CD4-positive, alpha-beta T cell (primary cell): ENCODE measurements around the gene FIBCD1. TPM values are rescaled to one million over a fixed set of nuclear protein-coding genes. Genes with fewer than 3 reads are reported as not detected.

Experiments used
- ATAC-seq: fragments of 200-7000 bp; cut with Tn5 transposase; one replicate; pipeline ENCODE4 v1.10.0; 2022; ENCODE audit warnings: mild to moderate bottlenecking; ENCODE audit not compliant: poor library complexity
- CTCF ChIA-PET: fragments of 350-600 bp; sonication (Branson Sonifier 250); formaldehyde crosslinking; loops from one replicate; lab custom pipeline; 2021; ENCODE audit warnings: antibody characterized with exemption, inconsistent platforms; lab: Charles Lee
- POLR2A ChIA-PET: fragments of 350-600 bp; sonication (Branson Sonifier 250); formaldehyde crosslinking; loops from one replicate; lab custom pipeline; 2021; ENCODE audit warnings: antibody characterized with exemption, inconsistent platforms; lab: Charles Lee
- DNase-seq, 14 experiments: peaks; one replicate each; pipeline ENCODE4 v3.0.0-alpha.2; 2013 to 2020; ENCODE audit warnings: mixed read lengths in 2 of 14
- H3K27ac ChIP-seq, 2 donors: one replicate each; pipeline versions ENCODE4 v1.5.1 to v1.7.0; 2013; ENCODE audit warnings: low read length in 2 of 2, low read depth in 1 of 2, mild to moderate bottlenecking in 1 of 2
- H3K27me3 ChIP-seq, 2 experiments: 1 replicate in 1 of 2; 2 replicates in 1 of 2; pipeline versions ENCODE4 v1.6.1 to v1.7.0; 2013; ENCODE audit warnings: low read length in 2 of 2, control low read depth in 1 of 2, mild to moderate bottlenecking in 1 of 2, moderate library complexity in 1 of 2; ENCODE audit not compliant: insufficient read depth in 2 of 2, control insufficient read depth in 1 of 2
- H3K36me3 ChIP-seq: one replicate; pipeline ENCODE4 v1.6.1; 2013; ENCODE audit warnings: low read length, control low read depth; ENCODE audit not compliant: insufficient read depth
- H3K4me1 ChIP-seq: one replicate; pipeline ENCODE4 v1.6.1; 2013; ENCODE audit warnings: low read length, control low read depth; ENCODE audit not compliant: insufficient read depth
- H3K4me3 ChIP-seq: one replicate; pipeline ENCODE4 v1.5.1; 2013; ENCODE audit warnings: mild to moderate bottlenecking, low read length, moderate library complexity
- H3K9me3 ChIP-seq, 2 experiments: 1 replicate in 1 of 2; 2 replicates in 1 of 2; pipeline versions ENCODE4 v1.6.1 to v1.7.0; 2013; ENCODE audit warnings: low read length in 2 of 2, mild to moderate bottlenecking in 2 of 2, control low read depth in 1 of 2, moderate library complexity in 1 of 2; ENCODE audit not compliant: control insufficient read depth in 1 of 2, insufficient read depth in 1 of 2
- H3K27ac Mint-ChIP-seq: one replicate; pipeline ENCODE4 v1.8.0; 2020; ENCODE audit warnings: mixed read lengths
- H3K27me3 Mint-ChIP-seq: one replicate; pipeline ENCODE4 v1.8.0; 2021; ENCODE audit warnings: mixed read lengths
- H3K36me3 Mint-ChIP-seq: one replicate; pipeline ENCODE4 v1.8.0; 2021; ENCODE audit warnings: low read depth, mixed read lengths
- H3K4me1 Mint-ChIP-seq: one replicate; pipeline ENCODE4 v1.8.0; 2021; ENCODE audit warnings: low read depth, mixed read lengths
- H3K4me3 Mint-ChIP-seq: one replicate; pipeline ENCODE4 v1.8.0; 2020; ENCODE audit warnings: mild to moderate bottlenecking, mixed read lengths
- H3K9me3 Mint-ChIP-seq: one replicate; pipeline ENCODE4 v1.8.0; 2020; ENCODE audit warnings: mixed read lengths
- intact Hi-C, 2 experiments: fragments of 100-400 bp; cut with DNase I in 1 of 2; cut with micrococcal nuclease in 1 of 2; formaldehyde crosslinking; loops; one replicate each; pipeline versions ENCODE4 v1.15.1 to v1.9.0; 2023 to 2025; cut with DNase I, micrococcal nuclease
- total RNA-seq, 174 experiments: library from RNA in 2 of 174; stranded (reverse) in 2 of 174; gene quantifications; one replicate each; pipeline ENCODE4 v1.2.3 and lab custom pipeline; 2021 to 2026
- TF ChIP-seq, protein P1 (sequence below): fragments of 200-600 bp; IDR thresholded peaks from one replicate; pipeline ENCODE4 v1.8.0; 2022; ENCODE audit warnings: antibody characterized with exemption, mild to moderate bottlenecking

FIBCD1 gene
- total RNA-seq, 2 experiments from 2014 or later = not detected

GRCh38 chr9:130931508-130932254, 7.4 kb downstream of the FIBCD1 start:
- Mint-ChIP-seq H3K27ac (no peak overlapping the region), H3K4me1 (no peaks in the 10 kb centered on the region), H3K36me3 (no peaks in the 10 kb centered on the region), H3K27me3 (peaks cover 53% of the 10 kb centered on the region), H3K4me3 (no peak overlapping the region), H3K9me3 (no peaks in the 10 kb centered on the region)
- H3K27me3 ChIP-seq = peaks cover 24 to 43% of the 10 kb centered on the region in 2 experiments
- H3K36me3 ChIP-seq = no peaks in the 10 kb centered on the region
- ChIA-PET CTCF (no interaction called here), POLR2A (no interaction called here)
- no peak overlapping the region for H3K4me3 ChIP-seq
- no peak for DNase-seq
- H3K4me1 ChIP-seq = no peaks in the 10 kb centered on the region
- no peak overlapping the region for H3K27ac ChIP-seq
- TF ChIP-seq, protein P1, sequence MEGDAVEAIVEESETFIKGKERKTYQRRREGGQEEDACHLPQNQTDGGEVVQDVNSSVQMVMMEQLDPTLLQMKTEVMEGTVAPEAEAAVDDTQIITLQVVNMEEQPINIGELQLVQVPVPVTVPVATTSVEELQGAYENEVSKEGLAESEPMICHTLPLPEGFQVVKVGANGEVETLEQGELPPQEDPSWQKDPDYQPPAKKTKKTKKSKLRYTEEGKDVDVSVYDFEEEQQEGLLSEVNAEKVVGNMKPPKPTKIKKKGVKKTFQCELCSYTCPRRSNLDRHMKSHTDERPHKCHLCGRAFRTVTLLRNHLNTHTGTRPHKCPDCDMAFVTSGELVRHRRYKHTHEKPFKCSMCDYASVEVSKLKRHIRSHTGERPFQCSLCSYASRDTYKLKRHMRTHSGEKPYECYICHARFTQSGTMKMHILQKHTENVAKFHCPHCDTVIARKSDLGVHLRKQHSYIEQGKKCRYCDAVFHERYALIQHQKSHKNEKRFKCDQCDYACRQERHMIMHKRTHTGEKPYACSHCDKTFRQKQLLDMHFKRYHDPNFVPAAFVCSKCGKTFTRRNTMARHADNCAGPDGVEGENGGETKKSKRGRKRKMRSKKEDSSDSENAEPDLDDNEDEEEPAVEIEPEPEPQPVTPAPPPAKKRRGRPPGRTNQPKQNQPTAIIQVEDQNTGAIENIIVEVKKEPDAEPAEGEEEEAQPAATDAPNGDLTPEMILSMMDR = no peak
- intact Hi-C loops = no loop called here
- peaks cover 0 to 15% of the 10 kb centered on the region in 2 experiments for H3K9me3 ChIP-seq
- ATAC-seq = no peak

GRCh38 chr9:130930804-130931349, 8.2 kb downstream of the FIBCD1 start:
- ATAC-seq (no peak), DNase-seq (no peak)
- H3K36me3 Mint-ChIP-seq = no peaks in the 10 kb centered on the region
- Histone ChIP-seq H3K36me3 (no peaks in the 10 kb centered on the region), H3K4me1 (no peaks in the 10 kb centered on the region), H3K4me3 (no peak overlapping the region), H3K27me3 (peaks cover 21 to 35% of the 10 kb centered on the region in 2 experiments), H3K27ac (no peak overlapping the region), H3K9me3 (peaks cover 0 to 10% of the 10 kb centered on the region in 2 experiments)
- H3K27ac Mint-ChIP-seq = no peak overlapping the region
- TF ChIP-seq, protein P1 = no peak
- ChIA-PET CTCF (no interaction called here), POLR2A (no interaction called here)
- no peaks in the 10 kb centered on the region for H3K9me3 Mint-ChIP-seq
- H3K4me3 Mint-ChIP-seq = no peak overlapping the region
- intact Hi-C loops = no loop called here
- no peaks in the 10 kb centered on the region for H3K4me1 Mint-ChIP-seq
- H3K27me3 Mint-ChIP-seq = peaks cover 45% of the 10 kb centered on the region

DNA sequence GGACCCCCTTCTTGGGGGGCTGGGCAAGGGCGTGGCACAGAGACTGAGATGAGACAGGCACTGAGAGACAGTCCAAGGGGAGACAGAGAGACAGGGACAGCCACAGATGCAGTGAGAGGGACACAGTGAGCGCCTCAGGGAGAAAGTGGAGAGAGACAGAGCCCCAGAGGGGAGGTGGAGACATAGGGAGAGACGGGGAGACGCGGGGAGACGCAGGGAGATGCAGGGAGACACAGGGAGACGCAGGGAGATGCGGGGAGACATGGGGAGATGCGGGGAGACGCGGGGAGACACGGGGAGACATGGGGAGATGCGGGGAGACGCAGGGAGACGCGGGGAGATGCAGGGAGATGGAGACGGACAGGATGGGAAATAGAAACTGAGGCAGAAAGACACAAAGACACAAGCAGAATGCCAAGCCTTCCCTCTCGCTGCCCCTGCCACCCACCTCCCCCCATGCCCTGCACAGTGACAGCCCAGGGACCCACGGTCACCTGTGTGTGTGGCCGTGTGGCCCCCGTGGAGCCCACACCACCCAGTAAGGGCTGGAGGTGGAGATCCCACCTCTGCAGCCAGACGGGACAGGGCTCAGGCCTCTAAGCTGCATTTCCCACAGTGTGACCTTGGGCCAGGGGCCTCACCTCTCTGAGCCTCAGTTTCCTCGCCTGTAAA, 8.8 kb downstream of the FIBCD1 start:
- ChIA-PET CTCF (no interaction called here), POLR2A (no interaction called here)
- no peaks in the 10 kb centered on the region for H3K36me3 Mint-ChIP-seq
- TF ChIP-seq, protein P1 = no peak
- Histone ChIP-seq H3K27ac (no peak overlapping the region), H3K4me1 (no peaks in the 10 kb centered on the region), H3K36me3 (no peaks in the 10 kb centered on the region), H3K9me3 (peaks cover 0 to 8% of the 10 kb centered on the region in 2 experiments), H3K27me3 (peaks cover 20 to 29% of the 10 kb centered on the region in 2 experiments), H3K4me3 (no peak overlapping the region)
- H3K27me3 Mint-ChIP-seq = peaks cover 38% of the 10 kb centered on the region
- ATAC-seq (no peak), DNase-seq (no peak)
- no peaks in the 10 kb centered on the region for H3K9me3 Mint-ChIP-seq
- H3K4me1 Mint-ChIP-seq = no peaks in the 10 kb centered on the region
- intact Hi-C loops = no loop called here
- no peak overlapping the region for H3K27ac Mint-ChIP-seq
- no peak overlapping the region for H3K4me3 Mint-ChIP-seq
